BLaER1 treated with 17β-estradiol and CSF1 and Interleukin-3, amounts not matched to agents 10 nM and 100 nM (cell line): ENCODE results near the gene C16orf95.

ENCODE experiments used
- H3K27ac ChIP-seq, 11 experiments: shearing (Covaris generic); formaldehyde crosslinking; 2 replicates each; pipeline ENCODE4 v1.8.1; 2022
- H3K27me3 ChIP-seq, 11 experiments: shearing (Covaris generic); formaldehyde crosslinking; 2 replicates each; pipeline ENCODE4 v1.8.1; 2022
- H3K36me3 ChIP-seq, 11 experiments: shearing (Covaris generic); formaldehyde crosslinking; 2 replicates each; pipeline ENCODE4 v1.8.1; 2022
- H3K4me1 ChIP-seq, 10 experiments: shearing (Covaris generic); formaldehyde crosslinking; 2 replicates each; pipeline ENCODE4 v1.8.1; 2022
- H3K4me2 ChIP-seq, 11 experiments: shearing (Covaris generic); formaldehyde crosslinking; 2 replicates each; pipeline ENCODE4 v1.8.1; 2022
- H3K4me3 ChIP-seq, 10 experiments: shearing (Covaris generic); formaldehyde crosslinking; 2 replicates each; pipeline ENCODE4 v1.8.1; 2022
- H3K9ac ChIP-seq, 11 experiments: shearing (Covaris generic); formaldehyde crosslinking; 2 replicates each; pipeline ENCODE4 v1.8.1; 2022
- H3K9me3 ChIP-seq, 11 experiments: shearing (Covaris generic); formaldehyde crosslinking; replicated peaks in 1 of 11; 2 replicates each; pipeline ENCODE4 v1.8.1; 2022
- H4K20me1 ChIP-seq, 11 experiments: shearing (Covaris generic); formaldehyde crosslinking; 2 replicates each; pipeline ENCODE4 v1.8.1; 2022
- Cebpa-rat ChIP-seq, 11 experiments: shearing (Covaris generic); IDR thresholded peaks; 2 replicates each; pipeline ENCODE4 v1.8.1; 2022

C16orf95 gene

GRCh38 chr16:87319011-87319410, 1.8 kb upstream of the C16orf95 start:
- Histone ChIP-seq H3K27ac (no peak overlapping the region), H3K4me3 (peak overlapping the region in 1 of 10 experiments; percentile 98; a peak in 1 of 20 replicates), H3K27me3 (no peaks in the 10 kb centered on the region), H4K20me1 (peaks cover 0 to 35% (median 13%) of the 10 kb centered on the region in 11 experiments; a peak in 15 of 22 replicates), H3K9me3 (no peaks in the 10 kb centered on the region), H3K36me3 (peaks cover 0 to 38% (median 21%) of the 10 kb centered on the region in 11 experiments; a peak in 13 of 22 replicates), H3K4me1 (peaks cover 10 to 26% (median 12%) of the 10 kb centered on the region in 10 experiments), H3K4me2 (peak overlapping the region in 10 of 11 experiments; percentile 91 to 100 (median 98); a peak in 18 of 22 replicates), H3K9ac (peak overlapping the region in 5 of 11 experiments; percentile 89 to 99 (median 97); a peak in 5 of 22 replicates)
- no peak for TF ChIP-seq Cebpa-rat (IDR thresholded peaks at IDR 0.05)

DNA sequence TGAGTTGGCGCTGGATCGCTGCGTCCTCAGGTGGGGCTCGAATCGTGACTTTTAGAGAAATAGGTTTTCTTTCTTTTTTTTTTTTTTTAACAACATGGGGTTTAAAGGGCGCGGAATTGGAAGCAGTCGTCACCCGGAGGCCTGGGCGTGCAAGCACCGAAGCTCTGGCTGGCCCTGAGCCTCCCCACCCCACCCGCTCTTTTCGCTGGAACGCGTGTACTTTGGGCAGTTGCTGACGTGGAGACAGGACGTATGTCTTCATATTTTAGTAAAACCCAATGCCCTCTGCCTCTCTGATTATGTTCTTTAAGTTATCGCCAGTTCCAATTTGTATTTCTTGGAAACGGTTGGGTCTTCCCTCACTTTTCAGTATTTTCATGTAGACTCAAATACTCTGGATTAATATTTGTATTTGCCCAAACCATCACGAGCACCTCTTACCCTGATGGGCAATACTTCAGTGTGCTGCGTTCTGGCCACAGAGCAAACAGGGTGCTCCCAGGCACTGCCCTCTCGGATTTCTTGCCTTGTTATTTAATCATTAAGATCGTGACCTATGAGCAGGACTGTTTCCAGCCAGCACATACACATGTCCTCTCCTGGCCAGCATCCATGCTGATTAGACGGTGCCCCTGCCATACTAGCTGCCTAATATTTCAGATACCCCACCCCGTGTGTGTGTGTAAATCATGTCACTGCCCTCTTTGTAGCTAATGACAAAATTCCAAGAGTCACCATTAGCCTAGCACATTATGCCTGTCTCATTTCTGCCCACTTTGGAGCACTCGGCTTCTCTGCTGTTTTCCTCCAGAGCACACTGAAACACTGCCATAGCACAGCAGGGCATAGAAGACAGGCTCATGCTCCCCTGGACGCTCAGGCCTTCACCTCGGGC, 805 bp upstream of the C16orf95 start:
- H3K4me3 ChIP-seq, result peak overlapping the region; percentile 79 to 99 (median 92)
- no peaks in the 10 kb centered on the region for H3K9me3 ChIP-seq
- peak overlapping the region; percentile 77 to 97 (median 95) for H3K27ac ChIP-seq
- peaks cover 0 to 25% (median 5%) of the 10 kb centered on the region in 11 experiments; a peak in 8 of 22 replicates for H4K20me1 ChIP-seq
- H3K27me3 ChIP-seq, result no peaks in the 10 kb centered on the region
- peaks cover 0 to 28% (median 11%) of the 10 kb centered on the region in 11 experiments; a peak in 13 of 22 replicates for H3K36me3 ChIP-seq
- peak overlapping the region; percentile 91 to 100 (median 97) for H3K4me2 ChIP-seq
- H3K9ac ChIP-seq, result peak overlapping the region; percentile 89 to 99 (median 95)
- no peak for TF ChIP-seq Cebpa-rat (IDR thresholded peaks at IDR 0.05)
- peaks cover 10 to 21% (median 12%) of the 10 kb centered on the region in 10 experiments for H3K4me1 ChIP-seq

- Histone ChIP-seq H3K27ac (peak overlapping the region in 9 of 11 experiments; percentile 87 to 97 (median 95); a peak in 16 of 22 replicates), H3K9ac (peak overlapping the region in 10 of 11 experiments; percentile 89 to 99 (median 96); a peak in 21 of 22 replicates), H3K4me1 (peaks cover 10 to 24% (median 13%) of the 10 kb centered on the region in 10 experiments), H3K36me3 (peaks cover 0 to 26% (median 10%) of the 10 kb centered on the region in 11 experiments; a peak in 10 of 22 replicates), H3K9me3 (no peaks in the 10 kb centered on the region), H4K20me1 (peaks cover 0 to 13% (median 0%) of the 10 kb centered on the region in 11 experiments; a peak in 4 of 22 replicates), H3K4me2 (peak overlapping the region; percentile 73 to 100 (median 97); a peak in 20 of 22 replicates), H3K27me3 (no peaks in the 10 kb centered on the region), H3K4me3 (peak overlapping the region; percentile 79 to 99 (median 92))
- no peak for TF ChIP-seq Cebpa-rat (IDR thresholded peaks at IDR 0.05)
These were observed 706 bp downstream of the C16orf95 start for GRCh38 chr16:87316450-87316922.

- Histone ChIP-seq H3K4me1 (peaks cover 10 to 31% (median 18%) of the 10 kb centered on the region in 10 experiments), H3K9me3 (no peaks in the 10 kb centered on the region), H3K4me2 (no peak overlapping the region), H3K9ac (no peak overlapping the region), H4K20me1 (peaks cover 0 to 7% (median 0%) of the 10 kb centered on the region in 11 experiments; a peak in 3 of 22 replicates), H3K27ac (no peak overlapping the region), H3K4me3 (no peak overlapping the region), H3K36me3 (peaks cover 0 to 16% (median 10%) of the 10 kb centered on the region in 11 experiments; a peak in 9 of 22 replicates), H3K27me3 (no peaks in the 10 kb centered on the region)
- no peak for TF ChIP-seq Cebpa-rat (IDR thresholded peaks at IDR 0.05)
These were observed 2.2 kb downstream of the C16orf95 start for GRCh38 chr16:87314990-87315420.

DNA sequence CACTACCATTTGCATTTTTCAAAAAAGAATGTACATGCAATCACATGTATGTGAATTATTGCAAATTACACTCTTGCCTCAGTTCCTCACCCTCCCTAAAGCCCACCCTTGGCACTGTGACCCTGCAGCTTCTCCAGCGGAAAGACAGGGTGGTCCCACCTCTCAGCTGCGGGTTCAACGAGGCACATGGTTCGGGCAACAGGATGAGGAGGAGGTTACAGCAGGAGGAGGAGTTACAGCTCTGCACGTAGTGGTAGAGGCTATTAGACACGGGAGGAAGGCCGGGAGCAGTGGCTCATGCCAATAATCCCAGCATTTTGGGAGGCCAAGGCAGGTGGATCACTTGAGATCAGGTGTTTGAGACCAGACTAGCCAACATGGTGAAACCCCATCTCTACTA, 5.2 kb downstream of the C16orf95 start:
- Histone ChIP-seq H3K4me3 (no peak overlapping the region), H3K9ac (no peak overlapping the region), H3K36me3 (peaks cover 0 to 11% (median 0%) of the 10 kb centered on the region in 11 experiments; a peak in 2 of 22 replicates), H3K4me2 (no peak overlapping the region), H4K20me1 (no peaks in the 10 kb centered on the region), H3K4me1 (peaks cover 0 to 19% (median 8%) of the 10 kb centered on the region in 10 experiments; a peak in 12 of 20 replicates), H3K27me3 (no peaks in the 10 kb centered on the region), H3K9me3 (peaks cover 10 to 16% (median 13%) of the 10 kb centered on the region in 11 experiments), H3K27ac (no peak overlapping the region)
- no peak for TF ChIP-seq Cebpa-rat (IDR thresholded peaks at IDR 0.05)

GRCh38 chr16:87311387-87311786, 5.8 kb downstream of the C16orf95 start:
- TF ChIP-seq Cebpa-rat (IDR thresholded peaks at IDR 0.05), result no peak
- H3K4me2 ChIP-seq, result peak overlapping the region in 5 of 11 experiments; percentile 29 to 58 (median 43); a peak in 8 of 22 replicates
- H4K20me1 ChIP-seq, result no peaks in the 10 kb centered on the region

GRCh38 chr16:87310610-87311009, 6.6 kb downstream of the C16orf95 start:
- Histone ChIP-seq H3K9ac (no peak overlapping the region), H3K27ac (no peak overlapping the region), H4K20me1 (no peaks in the 10 kb centered on the region), H3K36me3 (peaks cover 0 to 11% (median 0%) of the 10 kb centered on the region in 11 experiments; a peak in 2 of 22 replicates), H3K4me1 (peaks cover 0 to 14% (median 8%) of the 10 kb centered on the region in 10 experiments; a peak in 12 of 20 replicates), H3K9me3 (peaks cover 10 to 16% (median 13%) of the 10 kb centered on the region in 11 experiments), H3K27me3 (no peaks in the 10 kb centered on the region), H3K4me3 (no peak overlapping the region), H3K4me2 (peak overlapping the region in 1 of 11 experiments; percentile 58; a peak in 1 of 22 replicates)
- TF ChIP-seq Cebpa-rat (IDR thresholded peaks at IDR 0.05), result no peak

More at GRCh38 chr16:87311387-87311786, 5.8 kb downstream of the C16orf95 start:
- peaks cover 0 to 17% (median 8%) of the 10 kb centered on the region in 10 experiments; a peak in 12 of 20 replicates for H3K4me1 ChIP-seq
- H3K4me3 ChIP-seq, result no peak overlapping the region
- no peaks in the 10 kb centered on the region for H3K27me3 ChIP-seq
- no peak overlapping the region for H3K9ac ChIP-seq
- H3K9me3 ChIP-seq, result peaks cover 10 to 16% (median 13%) of the 10 kb centered on the region in 11 experiments
- H3K27ac ChIP-seq, result no peak overlapping the region
- peaks cover 0 to 11% (median 0%) of the 10 kb centered on the region in 11 experiments; a peak in 2 of 22 replicates for H3K36me3 ChIP-seq

DNA sequence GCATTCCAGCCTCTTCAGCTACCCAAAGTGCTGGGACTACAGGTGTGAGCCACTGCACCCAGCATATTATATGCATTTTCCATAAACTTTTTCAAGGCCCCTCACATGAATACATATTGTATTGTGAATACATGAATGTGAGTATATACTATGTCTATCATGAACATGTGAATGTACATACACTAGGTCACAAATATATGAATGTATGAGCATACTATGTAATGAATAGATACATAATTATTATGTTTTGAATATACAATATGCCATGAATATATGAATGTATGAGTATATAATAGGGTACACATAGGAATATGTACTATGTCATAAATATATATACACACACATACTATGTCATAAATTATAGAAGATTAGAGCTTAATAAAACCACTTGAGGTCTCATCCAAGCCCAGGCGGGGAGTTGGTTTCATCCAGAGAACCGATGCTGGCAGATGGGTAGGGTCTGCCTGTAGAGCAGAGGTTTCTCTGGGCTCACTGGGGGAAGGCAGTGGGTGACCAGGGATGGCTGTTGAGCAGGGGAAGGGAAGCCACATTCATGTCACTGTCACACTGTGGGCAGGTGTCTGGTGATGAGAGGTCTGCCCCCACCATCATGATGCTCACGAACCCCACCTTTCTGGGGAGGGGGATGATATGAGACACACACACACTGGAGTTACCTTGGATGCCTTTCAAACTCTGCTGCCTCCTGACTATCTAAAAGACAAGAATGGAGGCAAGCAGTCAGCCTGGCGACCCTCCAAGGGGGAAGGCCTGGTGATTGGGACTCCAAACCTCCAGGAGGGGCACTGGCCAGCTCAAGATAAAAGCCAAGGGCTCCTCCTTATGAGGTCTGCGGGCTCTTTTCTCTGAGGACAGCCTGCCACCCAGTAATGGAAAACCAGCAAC, 7.3 kb downstream of the C16orf95 start:
- H3K9ac ChIP-seq, result no peak overlapping the region
- no peak for TF ChIP-seq Cebpa-rat (IDR thresholded peaks at IDR 0.05)

More for the DNA sequence above, 7.3 kb downstream of the C16orf95 start:
- Histone ChIP-seq H3K4me2 (no peak overlapping the region), H4K20me1 (no peaks in the 10 kb centered on the region), H3K4me1 (peaks cover 4 to 16% (median 14%) of the 10 kb centered on the region in 10 experiments), H3K9me3 (peaks cover 10 to 16% (median 13%) of the 10 kb centered on the region in 11 experiments), H3K4me3 (no peak overlapping the region), H3K36me3 (peaks cover 0 to 11% (median 0%) of the 10 kb centered on the region in 11 experiments; a peak in 2 of 22 replicates), H3K27ac (no peak overlapping the region), H3K27me3 (no peaks in the 10 kb centered on the region)
